ENCODE measurements around the gene LMTK3.

GRCh38 chr19:48461982-48462655 lies 49.5 kb downstream of the LMTK3 start:
- no peak for TF ChIP-seq POLR2A (IDR thresholded peaks at IDR 0.05)
- TF ChIP-seq, protein P1, sequence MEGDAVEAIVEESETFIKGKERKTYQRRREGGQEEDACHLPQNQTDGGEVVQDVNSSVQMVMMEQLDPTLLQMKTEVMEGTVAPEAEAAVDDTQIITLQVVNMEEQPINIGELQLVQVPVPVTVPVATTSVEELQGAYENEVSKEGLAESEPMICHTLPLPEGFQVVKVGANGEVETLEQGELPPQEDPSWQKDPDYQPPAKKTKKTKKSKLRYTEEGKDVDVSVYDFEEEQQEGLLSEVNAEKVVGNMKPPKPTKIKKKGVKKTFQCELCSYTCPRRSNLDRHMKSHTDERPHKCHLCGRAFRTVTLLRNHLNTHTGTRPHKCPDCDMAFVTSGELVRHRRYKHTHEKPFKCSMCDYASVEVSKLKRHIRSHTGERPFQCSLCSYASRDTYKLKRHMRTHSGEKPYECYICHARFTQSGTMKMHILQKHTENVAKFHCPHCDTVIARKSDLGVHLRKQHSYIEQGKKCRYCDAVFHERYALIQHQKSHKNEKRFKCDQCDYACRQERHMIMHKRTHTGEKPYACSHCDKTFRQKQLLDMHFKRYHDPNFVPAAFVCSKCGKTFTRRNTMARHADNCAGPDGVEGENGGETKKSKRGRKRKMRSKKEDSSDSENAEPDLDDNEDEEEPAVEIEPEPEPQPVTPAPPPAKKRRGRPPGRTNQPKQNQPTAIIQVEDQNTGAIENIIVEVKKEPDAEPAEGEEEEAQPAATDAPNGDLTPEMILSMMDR (IDR thresholded peaks at IDR 0.05) = no peak
